Cardiac fibroblast (primary cell): ENCODE measurements around the gene PARP9.

ENCODE experiments used
- DNase-seq, 2 donors: peaks; one replicate each; pipeline versions ENCODE4 v3.0.0 to v3.0.0-alpha.2; 2010; ENCODE audit warnings: low read depth in 2 of 2
- H3K4me3 ChIP-seq, 2 donors: replicated peaks in 1 of 2; 1 replicate in 1 of 2; 2 replicates in 1 of 2; pipeline ENCODE4 v1.5.1; 2011; ENCODE audit warnings: low read depth in 2 of 2, low read length in 2 of 2, mild to moderate bottlenecking in 2 of 2, moderate library complexity in 1 of 2
- TF ChIP-seq, protein P1 (sequence below): IDR thresholded peaks from one replicate; pipeline ENCODE4 v1.5.1; 2011; ENCODE audit warnings: low read depth, mild to moderate bottlenecking, low read length, inconsistent platforms

The PARP9 gene

DNA sequence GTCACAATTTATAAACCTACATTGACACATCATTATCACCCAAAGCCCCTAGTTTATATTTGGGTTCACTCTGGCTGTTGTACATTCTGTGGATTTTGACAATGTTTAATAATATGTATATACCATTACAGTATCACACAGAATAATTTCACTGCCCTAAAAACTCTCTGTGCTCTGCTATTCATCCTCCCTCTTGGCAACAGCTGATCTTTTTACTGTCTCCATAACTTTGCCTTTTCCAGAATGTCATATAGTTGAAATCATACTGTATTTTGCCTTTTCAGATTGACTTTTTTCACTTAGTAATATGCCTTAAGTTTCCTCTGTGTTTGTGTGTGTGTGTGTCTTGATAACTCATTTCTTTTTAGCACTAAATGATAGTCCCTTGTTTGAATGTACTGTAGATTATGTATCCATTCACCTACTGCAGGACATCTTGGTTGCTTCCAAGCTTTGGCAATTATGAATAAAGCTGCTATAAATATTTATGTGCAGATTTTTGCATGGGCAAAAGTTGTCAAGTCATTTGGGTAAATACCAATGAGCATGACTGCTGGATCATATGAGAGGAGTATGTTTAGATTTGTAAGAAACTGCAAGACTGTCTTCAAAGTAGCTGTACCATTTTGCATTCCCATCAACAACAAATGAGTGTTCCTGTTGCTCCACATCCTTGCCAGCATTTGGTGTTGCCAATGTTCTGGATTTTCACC, 22.8 kb upstream of the PARP9 start:
- no peak overlapping the region for H3K4me3 ChIP-seq
- TF ChIP-seq, protein P1, sequence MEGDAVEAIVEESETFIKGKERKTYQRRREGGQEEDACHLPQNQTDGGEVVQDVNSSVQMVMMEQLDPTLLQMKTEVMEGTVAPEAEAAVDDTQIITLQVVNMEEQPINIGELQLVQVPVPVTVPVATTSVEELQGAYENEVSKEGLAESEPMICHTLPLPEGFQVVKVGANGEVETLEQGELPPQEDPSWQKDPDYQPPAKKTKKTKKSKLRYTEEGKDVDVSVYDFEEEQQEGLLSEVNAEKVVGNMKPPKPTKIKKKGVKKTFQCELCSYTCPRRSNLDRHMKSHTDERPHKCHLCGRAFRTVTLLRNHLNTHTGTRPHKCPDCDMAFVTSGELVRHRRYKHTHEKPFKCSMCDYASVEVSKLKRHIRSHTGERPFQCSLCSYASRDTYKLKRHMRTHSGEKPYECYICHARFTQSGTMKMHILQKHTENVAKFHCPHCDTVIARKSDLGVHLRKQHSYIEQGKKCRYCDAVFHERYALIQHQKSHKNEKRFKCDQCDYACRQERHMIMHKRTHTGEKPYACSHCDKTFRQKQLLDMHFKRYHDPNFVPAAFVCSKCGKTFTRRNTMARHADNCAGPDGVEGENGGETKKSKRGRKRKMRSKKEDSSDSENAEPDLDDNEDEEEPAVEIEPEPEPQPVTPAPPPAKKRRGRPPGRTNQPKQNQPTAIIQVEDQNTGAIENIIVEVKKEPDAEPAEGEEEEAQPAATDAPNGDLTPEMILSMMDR, result no peak
- DNase-seq, result no peak

DNA sequence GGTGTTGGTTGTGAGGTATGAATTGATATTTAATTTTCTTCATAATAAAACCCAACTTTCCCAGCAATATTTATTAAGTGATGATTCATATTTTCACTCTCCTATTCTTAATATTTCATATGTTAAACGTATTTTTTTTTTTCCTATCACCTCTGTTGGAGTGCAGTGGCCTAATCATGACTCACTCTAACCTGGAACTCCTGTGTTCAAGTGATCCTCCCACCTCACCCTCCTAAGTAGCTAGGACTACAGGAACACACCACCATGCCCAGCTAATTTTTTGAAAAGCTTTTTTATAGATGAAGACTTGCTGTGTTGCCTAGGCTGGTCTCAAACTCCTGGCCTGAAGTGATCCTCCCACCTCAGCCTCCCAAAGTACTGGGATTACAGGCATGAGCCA, 22.0 kb upstream of the PARP9 start:
- TF ChIP-seq, protein P1, result no peak
- DNase-seq, result no peak
- no peak overlapping the region for H3K4me3 ChIP-seq

DNA sequence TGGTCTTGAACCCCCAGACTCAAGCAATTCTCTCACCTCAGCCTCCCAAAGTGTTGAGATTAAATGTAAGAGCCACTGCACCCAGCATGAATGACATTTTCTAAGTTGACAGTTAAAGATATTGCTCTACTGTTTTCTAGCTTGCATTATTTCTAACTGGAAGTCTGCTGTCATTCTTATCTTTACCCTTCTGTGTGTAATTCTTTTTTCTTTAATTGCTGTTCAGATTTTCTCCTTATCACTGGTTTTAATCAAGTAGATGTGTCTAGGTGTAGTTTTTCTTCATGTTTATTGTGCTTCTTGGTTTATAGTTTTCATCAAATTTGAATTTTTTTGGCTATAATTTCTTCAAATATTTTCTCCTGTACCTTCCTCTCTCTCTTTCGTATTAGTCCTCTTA, 18.3 kb upstream of the PARP9 start:
- no peak for DNase-seq
- TF ChIP-seq, protein P1, result no peak
- H3K4me3 ChIP-seq, result no peak overlapping the region

DNA sequence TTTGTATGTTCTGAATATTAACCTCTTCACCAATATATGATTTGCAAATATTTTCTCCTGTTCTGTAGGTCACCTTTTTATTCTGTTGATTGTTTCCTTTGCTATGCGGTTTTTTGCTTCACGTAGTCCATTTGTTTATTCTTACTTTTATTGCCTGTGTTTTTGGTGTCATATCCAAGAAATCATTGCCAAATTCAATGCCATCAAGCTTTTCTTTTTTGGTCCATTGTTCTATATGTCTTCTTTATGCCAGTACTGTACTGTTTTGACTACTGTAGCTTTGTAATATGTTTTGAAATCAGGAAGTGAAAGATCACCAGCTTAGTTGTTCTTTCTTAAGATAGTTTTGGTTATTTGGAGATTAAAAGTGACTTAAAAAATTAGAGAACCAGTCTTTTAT, 17.5 kb upstream of the PARP9 start:
- H3K4me3 ChIP-seq, result no peak overlapping the region
- DNase-seq, result no peak
- TF ChIP-seq, protein P1, result no peak

DNA sequence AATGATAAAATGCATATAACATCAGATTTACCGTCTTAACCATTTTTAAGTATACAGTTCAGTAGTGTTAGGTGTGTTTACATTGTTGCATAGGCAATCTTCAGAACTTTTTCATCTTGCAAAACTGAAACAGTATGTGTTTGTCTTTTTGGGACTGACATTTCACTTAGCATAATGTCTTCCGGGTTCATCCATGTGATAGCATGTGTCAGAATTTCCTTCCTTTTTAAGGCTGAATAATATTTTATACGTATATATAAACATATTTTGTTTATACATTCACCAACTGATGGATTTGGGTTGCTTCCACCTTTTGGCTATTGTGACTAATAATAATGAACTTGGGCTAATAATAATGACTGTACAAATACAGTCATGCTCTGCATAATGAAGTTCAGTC, 16.4 kb upstream of the PARP9 start:
- TF ChIP-seq, protein P1, result no peak
- no peak overlapping the region for H3K4me3 ChIP-seq
- DNase-seq, result no peak

DNA sequence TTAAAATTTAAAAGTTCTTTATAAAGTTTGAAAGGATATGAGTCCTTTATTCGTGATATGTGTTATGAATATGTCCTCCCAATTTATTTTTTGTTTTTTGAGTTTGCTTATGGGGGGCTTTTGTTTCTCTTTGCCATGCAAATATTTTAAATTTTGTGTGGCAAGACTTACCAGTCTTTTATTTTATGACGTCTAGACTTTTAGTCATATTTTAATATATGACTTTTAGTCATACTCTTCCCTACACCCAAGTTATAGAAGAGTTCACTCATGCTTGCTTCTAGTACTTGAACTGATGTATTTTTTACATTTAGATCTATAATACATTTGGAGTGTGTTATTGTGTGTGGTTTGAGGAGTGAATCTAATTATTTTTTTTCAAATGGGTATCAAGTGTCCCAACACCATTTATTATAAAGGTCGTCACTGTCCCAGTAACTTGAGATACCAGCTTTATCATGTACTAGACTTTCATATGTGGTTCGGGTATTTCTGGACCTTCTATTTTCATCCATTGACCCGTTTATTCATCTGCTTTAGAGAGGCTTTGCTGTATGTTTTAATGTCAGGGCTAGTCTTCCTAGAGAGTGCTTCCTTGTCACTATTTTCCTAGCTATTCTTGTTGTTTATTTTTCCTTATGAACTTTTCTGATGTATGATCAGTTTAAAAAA, 14.1 kb upstream of the PARP9 start:
- DNase-seq, result no peak
- H3K4me3 ChIP-seq, result no peak overlapping the region
- TF ChIP-seq, protein P1, result no peak
